Stimulated activated CD4-positive, alpha-beta T cell treated with anti-CD3 and anti-CD28 coated beads, Interleukin-1b, Interleukin-23, amount 100 ng/mL, for 1 hour (primary cell): ENCODE measurements around the gene SYNPO2.
"Not testable (repeated sequence)": the region's sequence is repeated elsewhere in the genome, so short reads cannot be mapped to it uniquely, and the experiment has no call there.

Experiments
- DNase-seq, 2 donors: peaks; one replicate each; pipeline ENCODE4 v3.0.0-alpha.2; 2020; ENCODE audit warnings: low read depth in 2 of 2

SYNPO2 gene

GRCh38 chr4:119067125-119067524 lies 178.5 kb downstream of the SYNPO2 start:
- DNase-seq, result not testable (repeated sequence)

GRCh38 chr4:119067670-119068360 lies 179.2 kb downstream of the SYNPO2 start:
- not testable (repeated sequence) for DNase-seq

- no peak for DNase-seq
Measured at GRCh38 chr4:119068529-119068962, 179.9 kb downstream of the SYNPO2 start.

- DNase-seq, result no peak
Measured at GRCh38 chr4:119070301-119070700, 181.6 kb downstream of the SYNPO2 start.

GRCh38 chr4:119080721-119081541 lies 192.3 kb downstream of the SYNPO2 start:
- no peak for DNase-seq

GRCh38 chr4:119081542-119081859 lies 192.8 kb downstream of the SYNPO2 start:
- no peak for DNase-seq

GRCh38 chr4:119081943-119082342 lies 193.3 kb downstream of the SYNPO2 start:
- no peak for DNase-seq

GRCh38 chr4:119082661-119083060 lies 194.0 kb downstream of the SYNPO2 start:
- DNase-seq, result no peak

- DNase-seq, result no peak
Measured at GRCh38 chr4:119084513-119084912, 195.9 kb downstream of the SYNPO2 start.

GRCh38 chr4:119087121-119087520 lies 198.5 kb downstream of the SYNPO2 start:
- no peak for DNase-seq

GRCh38 chr4:119087656-119088055 lies 199.0 kb downstream of the SYNPO2 start:
- DNase-seq, result no peak

GRCh38 chr4:119093042-119093827 lies 204.6 kb downstream of the SYNPO2 start:
- no peak for DNase-seq

GRCh38 chr4:119097282-119097900 lies 208.7 kb downstream of the SYNPO2 start:
- DNase-seq, result no peak

- no peak for DNase-seq
Measured at GRCh38 chr4:119098306-119098705, 209.7 kb downstream of the SYNPO2 start.

- DNase-seq, result no peak
Measured at GRCh38 chr4:119099227-119099810, 210.7 kb downstream of the SYNPO2 start.

GRCh38 chr4:119100655-119101054 lies 212.0 kb downstream of the SYNPO2 start:
- DNase-seq, result no peak

GRCh38 chr4:119103263-119103662 lies 214.6 kb downstream of the SYNPO2 start:
- no peak for DNase-seq

GRCh38 chr4:119104644-119105273 lies 216.1 kb downstream of the SYNPO2 start:
- no peak for DNase-seq

- no peak for DNase-seq
Measured at GRCh38 chr4:119105605-119106004, 217.0 kb downstream of the SYNPO2 start.

- no peak for DNase-seq
Measured at GRCh38 chr4:119106036-119107000, 217.7 kb downstream of the SYNPO2 start.
